GM23338 (cell line): ENCODE data around the gene TMEM74B. TPM values are rescaled to one million over a fixed set of nuclear protein-coding genes. Genes with fewer than 3 reads are reported as not detected.

Experiments used
- ATAC-seq: fragments of 200-7000 bp; cut with Tn5 transposase; 3 replicates; pipeline ENCODE4 v1.9.1; 2020
- DNase-seq: peaks from one replicate; pipeline ENCODE4 v3.0.0-alpha.2; 2015; ENCODE audit warnings: low spot score
- H2AFZ ChIP-seq: fragments of 200-600 bp; sonication (generic); 2 replicates; pipeline ENCODE4 v1.8.0; 2016; ENCODE audit warnings: antibody characterized with exemption, mild to moderate bottlenecking, moderate library complexity
- H3F3A ChIP-seq: fragments of 200-600 bp; sonication (generic); replicated peaks from 2 replicates; pipeline ENCODE4 v1.8.0; 2017; ENCODE audit warnings: antibody characterized with exemption, mixed run types, low read depth
- H3K27ac ChIP-seq: fragments of 200-600 bp; sonication (generic); 2 replicates; pipeline ENCODE4 v1.6.1; 2016; ENCODE audit warnings: low read depth
- H3K27me3 ChIP-seq: fragments of 200-600 bp; sonication (generic); 2 replicates; pipeline ENCODE4 v1.8.0; 2016; ENCODE audit warnings: mild to moderate bottlenecking, mixed run types, moderate library complexity; ENCODE audit not compliant: insufficient read depth
- H3K36me3 ChIP-seq: fragments of 200-600 bp; sonication (generic); 2 replicates; pipeline ENCODE4 v1.8.0; 2016; ENCODE audit warnings: mild to moderate bottlenecking; ENCODE audit not compliant: insufficient read depth
- H3K4me1 ChIP-seq: fragments of 200-600 bp; sonication (generic); 2 replicates; pipeline ENCODE4 v1.8.0; 2016; ENCODE audit warnings: mild to moderate bottlenecking, moderate library complexity; ENCODE audit not compliant: insufficient read depth
- H3K4me2 ChIP-seq: fragments of 200-600 bp; sonication (generic); 2 replicates; pipeline ENCODE4 v1.7.1; 2017; ENCODE audit warnings: mixed run types
- H3K4me3 ChIP-seq: fragments of 200-600 bp; sonication (generic); 2 replicates; pipeline ENCODE4 v1.6.1; 2016; ENCODE audit warnings: mixed run types
- H3K79me2 ChIP-seq: fragments of 200-600 bp; sonication (generic); replicated peaks from 2 replicates; pipeline ENCODE4 v1.8.0; 2017; ENCODE audit warnings: mild to moderate bottlenecking; ENCODE audit not compliant: insufficient read depth
- H3K9me2 ChIP-seq: fragments of 200-600 bp; sonication (generic); 2 replicates; pipeline ENCODE4 v1.8.0; 2017; ENCODE audit not compliant: insufficient read depth
- H4K20me1 ChIP-seq: fragments of 200-600 bp; sonication (generic); replicated peaks from 2 replicates; pipeline ENCODE4 v1.8.0; 2017; ENCODE audit warnings: mild to moderate bottlenecking; ENCODE audit not compliant: insufficient read depth
- H3K27ac Mint-ChIP-seq: 2 replicates; pipeline ENCODE4 v1.8.0; 2020; ENCODE audit warnings: inconsistent platforms, mild to moderate bottlenecking, moderate library complexity, mixed read lengths
- H3K27me3 Mint-ChIP-seq: 3 replicates; pipeline ENCODE4 v1.8.0; 2022; ENCODE audit warnings: low read depth, mild to moderate bottlenecking, moderate library complexity, mixed read lengths, inconsistent platforms; ENCODE audit not compliant: insufficient read depth, poor library complexity
- H3K36me3 Mint-ChIP-seq: 3 replicates; pipeline ENCODE4 v1.8.0; 2021; ENCODE audit warnings: low read depth, mild to moderate bottlenecking, inconsistent platforms, moderate library complexity, mixed read lengths
- H3K4me1 Mint-ChIP-seq: 3 replicates; pipeline ENCODE4 v1.8.0; 2020; ENCODE audit warnings: mild to moderate bottlenecking, inconsistent platforms, mixed read lengths
- H3K4me3 Mint-ChIP-seq: 3 replicates; pipeline ENCODE4 v1.8.0; 2021; ENCODE audit warnings: moderate library complexity, mild to moderate bottlenecking, inconsistent platforms, mixed read lengths
- H3K9me3 Mint-ChIP-seq: 3 replicates; pipeline ENCODE4 v1.8.0; 2020; ENCODE audit warnings: moderate library complexity, mild to moderate bottlenecking, inconsistent platforms, mixed read lengths
- CREB1 ChIP-seq: fragments of 250-450 bp; sonication (Bioruptor Pico); IDR thresholded peaks from 2 replicates; pipeline ENCODE4 v1.5.0; 2020; ENCODE audit warnings: low read depth, mild to moderate bottlenecking, moderate library complexity
- EZH2 ChIP-seq: fragments of 200-600 bp; sonication (generic); IDR thresholded peaks from one replicate; pipeline ENCODE4 v1.8.0; 2017; ENCODE audit warnings: antibody characterized with exemption, mild to moderate bottlenecking, low read depth; ENCODE audit not compliant: unreplicated experiment
- EZH2phosphoT487 ChIP-seq: fragments of 200-600 bp; sonication (generic); IDR thresholded peaks from one replicate; pipeline ENCODE4 v1.8.1; 2018; ENCODE audit warnings: antibody characterized with exemption; ENCODE audit not compliant: unreplicated experiment
- NANOG ChIP-seq: IDR thresholded peaks from 2 replicates; pipeline ENCODE4 v1.6.1; 2016; ENCODE audit warnings: antibody characterized with exemption, borderline replicate concordance
- POLR2AphosphoS5 ChIP-seq: IDR thresholded peaks from 2 replicates; pipeline ENCODE4 v1.6.1; 2016; ENCODE audit warnings: antibody characterized with exemption, low read depth
- REST ChIP-seq: IDR thresholded peaks from one replicate; pipeline ENCODE4 v1.6.1; 2018; ENCODE audit warnings: antibody characterized with exemption; ENCODE audit not compliant: unreplicated experiment
- STAT1 ChIP-seq: IDR thresholded peaks from one replicate; pipeline ENCODE4 v1.6.1; 2016; ENCODE audit warnings: antibody characterized with exemption; ENCODE audit not compliant: unreplicated experiment
- ZNF331 ChIP-seq: fragments of 250-450 bp; sonication (Bioruptor Pico); IDR thresholded peaks from 2 replicates; pipeline ENCODE4 v1.5.0; 2020; ENCODE audit warnings: low read depth, mild to moderate bottlenecking, moderate library complexity
- ZNF462 ChIP-seq: fragments of 250-450 bp; sonication (Bioruptor Pico); IDR thresholded peaks from 2 replicates; pipeline ENCODE4 v1.5.0; 2020; ENCODE audit warnings: mild to moderate bottlenecking, moderate library complexity
- polyA plus RNA-seq: library from polyadenylated mRNA; unstranded; fragments of >200 nt; fragmentation: Nextera tagmentation; extraction: Ambion mirVana; gene quantifications from 2 replicates; pipeline ENCODE4 v1.2.1, GENCODE V29; 2016
- total RNA-seq: library from RNA; depleted of rRNA; stranded (reverse); fragments of >200 nt; shearing (Covaris generic); gene quantifications from 2 replicates; pipeline ENCODE4 v1.2.3, GENCODE V29; 2014
- TF ChIP-seq, protein P1 (sequence below): IDR thresholded peaks from 2 replicates; pipeline ENCODE4 v1.6.1; 2016; ENCODE audit warnings: antibody characterized with exemption
- TF ChIP-seq, protein P2 (sequence below), 2 experiments: fragments of 200-600 bp in 1 of 2; sonication (generic) in 1 of 2; conservative IDR thresholded peaks; 2 replicates each; pipeline versions ENCODE4 v1.5.1 to v1.6.1; 2016 to 2017; ENCODE audit warnings: antibody characterized with exemption in 2 of 2, low read depth in 2 of 2, mild to moderate bottlenecking in 2 of 2, moderate library complexity in 1 of 2

The TMEM74B gene
- total and polyA plus RNA-seq, 2 experiments from 2014 or later = 1.0 to 4.8 TPM

GRCh38 chr20:1169224-1169623, 15.6 kb downstream of the TMEM74B start (continued):
- TF ChIP-seq, protein P1, sequence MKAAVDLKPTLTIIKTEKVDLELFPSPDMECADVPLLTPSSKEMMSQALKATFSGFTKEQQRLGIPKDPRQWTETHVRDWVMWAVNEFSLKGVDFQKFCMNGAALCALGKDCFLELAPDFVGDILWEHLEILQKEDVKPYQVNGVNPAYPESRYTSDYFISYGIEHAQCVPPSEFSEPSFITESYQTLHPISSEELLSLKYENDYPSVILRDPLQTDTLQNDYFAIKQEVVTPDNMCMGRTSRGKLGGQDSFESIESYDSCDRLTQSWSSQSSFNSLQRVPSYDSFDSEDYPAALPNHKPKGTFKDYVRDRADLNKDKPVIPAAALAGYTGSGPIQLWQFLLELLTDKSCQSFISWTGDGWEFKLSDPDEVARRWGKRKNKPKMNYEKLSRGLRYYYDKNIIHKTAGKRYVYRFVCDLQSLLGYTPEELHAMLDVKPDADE = no peak
- TF ChIP-seq, protein P2, sequence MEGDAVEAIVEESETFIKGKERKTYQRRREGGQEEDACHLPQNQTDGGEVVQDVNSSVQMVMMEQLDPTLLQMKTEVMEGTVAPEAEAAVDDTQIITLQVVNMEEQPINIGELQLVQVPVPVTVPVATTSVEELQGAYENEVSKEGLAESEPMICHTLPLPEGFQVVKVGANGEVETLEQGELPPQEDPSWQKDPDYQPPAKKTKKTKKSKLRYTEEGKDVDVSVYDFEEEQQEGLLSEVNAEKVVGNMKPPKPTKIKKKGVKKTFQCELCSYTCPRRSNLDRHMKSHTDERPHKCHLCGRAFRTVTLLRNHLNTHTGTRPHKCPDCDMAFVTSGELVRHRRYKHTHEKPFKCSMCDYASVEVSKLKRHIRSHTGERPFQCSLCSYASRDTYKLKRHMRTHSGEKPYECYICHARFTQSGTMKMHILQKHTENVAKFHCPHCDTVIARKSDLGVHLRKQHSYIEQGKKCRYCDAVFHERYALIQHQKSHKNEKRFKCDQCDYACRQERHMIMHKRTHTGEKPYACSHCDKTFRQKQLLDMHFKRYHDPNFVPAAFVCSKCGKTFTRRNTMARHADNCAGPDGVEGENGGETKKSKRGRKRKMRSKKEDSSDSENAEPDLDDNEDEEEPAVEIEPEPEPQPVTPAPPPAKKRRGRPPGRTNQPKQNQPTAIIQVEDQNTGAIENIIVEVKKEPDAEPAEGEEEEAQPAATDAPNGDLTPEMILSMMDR (conservative IDR thresholded peaks at IDR 0.05; ENCODE audit: low read depth in 2 of 2) = no peak
- TF ChIP-seq EZH2phosphoT487 (no peak), ZNF331 (CRISPR knock-in tag) (no peak), REST (no peak), EZH2 (no peak)

DNA sequence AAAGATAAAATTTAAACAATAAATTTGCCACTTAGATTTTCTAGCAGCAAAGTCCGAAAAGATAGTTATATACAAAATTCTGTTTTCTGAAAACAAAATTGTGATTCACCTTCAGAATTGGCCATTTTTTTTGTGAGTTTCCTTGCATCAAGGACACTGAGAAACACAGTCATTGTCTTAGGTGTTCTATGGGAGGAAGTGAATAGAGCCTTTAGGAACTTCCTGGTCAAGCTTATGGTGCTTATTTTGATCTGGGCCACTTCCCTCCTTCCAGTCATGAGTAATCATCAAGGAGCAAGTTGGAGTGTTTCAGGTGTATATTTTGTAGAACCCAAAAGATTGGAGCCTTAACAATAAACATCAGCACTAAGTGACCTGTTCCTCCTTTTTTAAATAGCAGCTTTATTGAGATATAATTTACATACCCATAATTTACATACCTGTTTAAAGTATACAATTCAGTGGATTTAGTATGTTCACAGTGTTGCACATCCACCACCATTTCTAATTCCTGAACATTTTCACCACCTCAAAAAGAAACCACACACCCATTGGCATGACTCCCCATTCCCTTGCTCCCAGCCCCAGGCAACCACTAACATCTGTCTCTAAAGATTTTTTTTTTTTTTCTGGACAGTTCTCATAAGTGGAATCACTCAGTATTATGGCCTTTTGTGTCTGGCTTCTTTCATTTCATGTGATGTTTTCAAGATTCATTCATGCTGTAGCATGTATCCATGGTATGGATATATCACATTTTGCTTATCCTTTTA, 17.6 kb downstream of the TMEM74B start:
- H3K9me3 Mint-ChIP-seq = no peaks in the 10 kb centered on the region
- Histone ChIP-seq H4K20me1 (peaks cover 6% of the 10 kb centered on the region), H2AFZ (no peak overlapping the region), H3K4me3 (no peak overlapping the region), H3K79me2 (no peaks in the 10 kb centered on the region), H3K27ac (no peak overlapping the region), H3K9me2 (no peaks in the 10 kb centered on the region), H3K4me2 (no peak overlapping the region), H3K27me3 (no peaks in the 10 kb centered on the region), H3K36me3 (peaks cover 19% of the 10 kb centered on the region), H3K4me1 (no peaks in the 10 kb centered on the region), H3F3A (no peaks in the 10 kb centered on the region)
- H3K4me3 Mint-ChIP-seq = no peak overlapping the region
- H3K27me3 Mint-ChIP-seq = no peaks in the 10 kb centered on the region
- H3K36me3 Mint-ChIP-seq = peaks cover 55% of the 10 kb centered on the region
- DNase-seq (no peak), ATAC-seq (no peak)
- no peak overlapping the region for H3K27ac Mint-ChIP-seq
- H3K4me1 Mint-ChIP-seq = no peaks in the 10 kb centered on the region
- TF ChIP-seq STAT1 (no peak), ZNF331 (CRISPR knock-in tag) (no peak), CREB1 (CRISPR knock-in tag) (no peak), POLR2AphosphoS5 (no peak), NANOG (no peak), ZNF462 (no peak)
